ENCODE data around the gene TSSK2. TPM values are rescaled to one million over a fixed set of nuclear protein-coding genes. Genes with fewer than 3 reads are reported as not detected.

TSSK2 gene
- total and polyA plus RNA-seq, 2 of the 8 experiments (the other 6 are each of a cell fraction or from before 2014, with no cell fraction given), result not detected

DNA sequence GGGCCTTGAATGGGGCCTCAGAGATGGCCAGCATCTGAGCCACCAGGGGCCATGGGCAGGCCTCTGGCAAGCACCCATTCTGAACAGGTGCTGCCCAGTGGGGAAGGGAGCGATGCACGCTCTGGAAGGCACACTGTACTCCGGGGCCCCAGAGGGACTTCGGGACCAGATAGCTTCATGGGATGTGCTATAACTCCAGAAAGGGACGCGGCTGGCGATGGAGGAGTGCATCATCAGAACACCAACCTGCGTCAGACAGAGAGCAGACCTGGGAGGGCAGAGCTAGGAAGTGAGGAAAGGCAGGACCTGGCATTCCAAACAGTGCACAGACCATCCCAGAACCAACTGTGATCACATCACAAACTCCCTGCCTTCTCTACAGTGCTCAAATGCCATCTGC, 25.7 kb upstream of the TSSK2 start:
- no peak overlapping the region for H4K91ac ChIP-seq (replicated peaks; ENCODE audit: insufficient read length, low read length)
- H3K9me3 ChIP-seq (ENCODE audit: insufficient read depth in 2 of 2, low read depth in 1 of 2, low read length in 1 of 2), result no peaks in the 10 kb centered on the region
- CTCF ChIA-PET (ENCODE audit: partially characterized antibody), result interaction anchor here (0.9 to 1.4 kb wide), 5 partner anchors 10 to 49 kb away, joined by 3 to 9 read pairs (median 3); partner anchors contain the start of gene DGCR2
- no peak overlapping the region for H3K56ac ChIP-seq (replicated peaks; ENCODE audit: insufficient read length, low read depth, low read length)
- H2AFZ ChIP-seq (ENCODE audit: low read length), result no peak overlapping the region
- no peak overlapping the region for H2AK5ac ChIP-seq (ENCODE audit: low read depth, low read length)
- H3K79me1 ChIP-seq (ENCODE audit: low read depth, low read length), result peaks cover 15% of the 10 kb centered on the region
- peaks cover 22 to 38% of the 10 kb centered on the region in 2 experiments for H4K20me1 ChIP-seq (replicated peaks in 1 of 2; ENCODE audit: control insufficient read depth in 1 of 2, insufficient read depth in 2 of 2, low read length in 2 of 2)
- no peak overlapping the region for H3K4me3 ChIP-seq (ENCODE audit: extremely low read depth in 1 of 4, insufficient read depth in 2 of 4, low read depth in 3 of 4, low read length in 4 of 4)
- H3K4me2 ChIP-seq (ENCODE audit: insufficient read depth in 1 of 2, low read depth in 2 of 2, low read length in 2 of 2), result no peak overlapping the region
- H3K18ac ChIP-seq (ENCODE audit: extremely low read depth, low read length), result no peak overlapping the region
- FAIRE-seq (no peak), DNase-seq (ENCODE audit: low read depth in 1 of 2, low spot score in 2 of 2) (no peak)
- no peak overlapping the region for H2BK12ac ChIP-seq (ENCODE audit: low read depth, low read length)
- H2BK20ac ChIP-seq (ENCODE audit: low read length), result no peak overlapping the region
- no peaks in the 10 kb centered on the region for H3K36me3 ChIP-seq (ENCODE audit: control insufficient read depth in 2 of 4, insufficient read depth in 4 of 4, low read length in 3 of 4)
- TF ChIP-seq ASH2L (IDR thresholded peaks at IDR 0.05; ENCODE audit: low read length), result no peak
- TF ChIP-seq CBX5 (IDR thresholded peaks at IDR 0.05; ENCODE audit: low read depth, low read length), result no peak
- TF ChIP-seq SP4 (IDR thresholded peaks at IDR 0.05; ENCODE audit: low read length), result no peak
- TF ChIP-seq SRF (IDR thresholded peaks at IDR 0.05; ENCODE audit: low read depth, low read length), result no peak
- TF ChIP-seq PHF8 (conservative IDR thresholded peaks at IDR 0.05; ENCODE audit: low read depth, low read length), result no peak
- no peak for TF ChIP-seq CHD1 (IDR thresholded peaks at IDR 0.05; ENCODE audit: low read depth, low read length)
- no peak for TF ChIP-seq CREB1 (IDR thresholded peaks at IDR 0.05)
- H3K23ac ChIP-seq (ENCODE audit: insufficient read length), result no peak overlapping the region
- no peak overlapping the region for H4K5ac ChIP-seq (ENCODE audit: insufficient read length, low read depth, low read length)
- peaks cover 2 to 8% (median 5%) of the 10 kb centered on the region in 4 experiments; a peak in 6 of 7 replicates for H3K4me1 ChIP-seq (replicated peaks in 1 of 4; ENCODE audit: control insufficient read depth in 3 of 4, insufficient read depth in 4 of 4, low read length in 3 of 4)
- POLR2A ChIA-PET (ENCODE audit: partially characterized antibody), result no interaction called here
- H2BK15ac ChIP-seq (ENCODE audit: low read length), result no peak overlapping the region
- 94% methylated on average over 8 of the region's 8 CpGs; no CpG with 5 or more reads in 1 of the 2 experiments for WGBS, 2 experiments (ENCODE audit: extremely low coverage in 1 of 2, insufficient coverage in 1 of 2, insufficient read length in 1 of 2, insufficient replicate concordance in 2 of 2, low coverage in 1 of 2, low lambda C conversion rate in 2 of 2, missing lambda C conversion rate in 1 of 2)
- no peak overlapping the region for H3K14ac ChIP-seq (ENCODE audit: insufficient read length)
- no peak overlapping the region for H4K8ac ChIP-seq (ENCODE audit: extremely low read depth, insufficient read depth, low read length)
- H2BK120ac ChIP-seq (replicated peaks; ENCODE audit: low read depth, low read length), result no peak overlapping the region
- H3K27me3 ChIP-seq (replicated peaks in 1 of 4; ENCODE audit: control insufficient read depth in 3 of 4, extremely low read depth in 1 of 4, insufficient read depth in 3 of 4, low read length in 3 of 4), result no peaks in the 10 kb centered on the region; a peak in 1 of 7 replicates
- no peaks in the 10 kb centered on the region for H3K23me2 ChIP-seq (ENCODE audit: low read depth, low read length)
- no peak overlapping the region for H3K27ac ChIP-seq (ENCODE audit: low read depth, low read length)
- no peak overlapping the region for H3K4ac ChIP-seq (replicated peaks; ENCODE audit: insufficient read length, low read depth, low read length)
- H3K79me2 ChIP-seq (ENCODE audit: control insufficient read depth in 1 of 2, insufficient read depth in 2 of 2, low read length in 2 of 2), result peaks cover 26 to 89% of the 10 kb centered on the region in 2 experiments
- H3K9ac ChIP-seq (replicated peaks in 1 of 4; ENCODE audit: extremely low read depth in 1 of 4, low read depth in 3 of 4, low read length in 3 of 4), result no peak overlapping the region
- no peak overlapping the region for H2BK5ac ChIP-seq (ENCODE audit: low read depth, low read length)

All from H1 (cell line).